OCI-LY7 (cell line): ENCODE measurements around the gene SFTPA2.
"Not testable (repeated sequence)": the region's sequence is repeated elsewhere in the genome, so short reads cannot be mapped to it uniquely, and the experiment has no call there.

Experiments
- EZH2phosphoT487 ChIP-seq: fragments of 200-600 bp; sonication (generic); IDR thresholded peaks from 2 replicates; pipeline ENCODE4 v1.6.1; 2018; ENCODE audit warnings: low read depth, borderline replicate concordance, mild to moderate bottlenecking, mixed run types, antibody characterized with exemption, low read length, moderate library complexity, mixed read lengths
- TF ChIP-seq, protein P1 (sequence below): fragments of 200-600 bp; sonication (generic); conservative IDR thresholded peaks from 2 replicates; pipeline ENCODE4 v1.5.1; 2014; ENCODE audit warnings: mild to moderate bottlenecking, antibody characterized with exemption, low read length, moderate library complexity, mixed read lengths

DNA sequence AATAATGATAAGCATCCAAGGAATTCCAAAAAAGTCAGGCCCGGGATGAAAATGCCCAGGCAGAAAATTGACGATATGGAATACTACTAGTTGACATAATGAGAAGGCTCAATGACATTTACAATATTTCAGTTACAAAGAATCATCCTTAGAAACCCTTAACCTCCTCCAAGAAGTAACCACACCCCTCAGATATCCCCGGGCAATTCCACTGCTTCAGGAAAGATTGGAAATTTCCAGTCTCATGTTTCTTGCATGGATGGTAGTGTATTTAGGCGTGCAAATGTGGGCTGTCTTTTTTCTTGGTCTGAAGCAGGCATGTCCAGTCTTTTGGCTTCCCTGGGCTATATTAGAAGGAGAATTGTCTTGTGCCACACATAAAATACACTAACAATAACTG is 42.6 kb downstream of the SFTPA2 start:
- TF ChIP-seq, protein P1, sequence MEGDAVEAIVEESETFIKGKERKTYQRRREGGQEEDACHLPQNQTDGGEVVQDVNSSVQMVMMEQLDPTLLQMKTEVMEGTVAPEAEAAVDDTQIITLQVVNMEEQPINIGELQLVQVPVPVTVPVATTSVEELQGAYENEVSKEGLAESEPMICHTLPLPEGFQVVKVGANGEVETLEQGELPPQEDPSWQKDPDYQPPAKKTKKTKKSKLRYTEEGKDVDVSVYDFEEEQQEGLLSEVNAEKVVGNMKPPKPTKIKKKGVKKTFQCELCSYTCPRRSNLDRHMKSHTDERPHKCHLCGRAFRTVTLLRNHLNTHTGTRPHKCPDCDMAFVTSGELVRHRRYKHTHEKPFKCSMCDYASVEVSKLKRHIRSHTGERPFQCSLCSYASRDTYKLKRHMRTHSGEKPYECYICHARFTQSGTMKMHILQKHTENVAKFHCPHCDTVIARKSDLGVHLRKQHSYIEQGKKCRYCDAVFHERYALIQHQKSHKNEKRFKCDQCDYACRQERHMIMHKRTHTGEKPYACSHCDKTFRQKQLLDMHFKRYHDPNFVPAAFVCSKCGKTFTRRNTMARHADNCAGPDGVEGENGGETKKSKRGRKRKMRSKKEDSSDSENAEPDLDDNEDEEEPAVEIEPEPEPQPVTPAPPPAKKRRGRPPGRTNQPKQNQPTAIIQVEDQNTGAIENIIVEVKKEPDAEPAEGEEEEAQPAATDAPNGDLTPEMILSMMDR: not testable (repeated sequence)
- TF ChIP-seq EZH2phosphoT487: not testable (repeated sequence)
